ENCODE data around the gene ZNF577. TPM values are rescaled to one million over a fixed set of nuclear protein-coding genes. Genes with fewer than 3 reads are reported as not detected.

ZNF577 gene
- total and polyA plus RNA-seq, 4 donors: 5.0 to 39.2 (median 9.7) TPM

DNA sequence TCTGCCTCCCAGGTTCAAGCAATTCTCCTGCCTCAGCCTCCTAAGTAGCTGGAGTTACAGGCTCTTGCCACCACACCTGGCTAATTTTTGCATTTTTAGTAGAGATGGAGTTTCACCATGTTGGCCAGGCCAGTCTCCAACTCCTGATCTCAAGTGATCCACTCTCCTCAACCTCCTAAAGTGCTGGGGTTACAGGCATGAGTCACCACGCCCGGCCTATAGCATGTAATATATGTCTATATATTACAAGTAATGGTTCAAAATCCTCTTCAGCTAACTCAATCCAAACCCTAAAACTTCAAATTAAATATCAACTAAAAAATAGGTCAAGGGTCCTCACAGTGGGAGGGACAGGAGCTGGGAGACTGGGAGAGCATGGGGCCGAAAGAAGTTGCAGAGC is 64.8 kb downstream of the ZNF577 start:
- no peak for ATAC-seq (ENCODE audit: insufficient read depth, low FRiP score)
- H3K9me3 ChIP-seq (ENCODE audit: control insufficient read depth in 4 of 4, insufficient read depth in 3 of 4, low read length in 3 of 4): peaks cover 0 to 14% (median 0%) of the 10 kb centered on the region in 4 donors
- H3K36me3 ChIP-seq (ENCODE audit: control insufficient read depth in 4 of 4, insufficient read depth in 4 of 4, low read length in 4 of 4): no peaks in the 10 kb centered on the region
- no peak overlapping the region for H3K27ac ChIP-seq (ENCODE audit: low read depth in 1 of 2, low read length in 1 of 2)
- H3K9ac ChIP-seq (ENCODE audit: insufficient read depth in 1 of 2, low read length in 2 of 2): no peak overlapping the region
- no peaks in the 10 kb centered on the region for H3K4me1 ChIP-seq (ENCODE audit: control insufficient read depth in 5 of 5, insufficient read depth in 5 of 5, low read length in 5 of 5)
- DNase-seq: no peak
- no peak overlapping the region for H3K4me3 ChIP-seq
- H3K27me3 ChIP-seq (ENCODE audit: control insufficient read depth in 3 of 3, insufficient read depth in 3 of 3, low read length in 2 of 3): peaks cover 0 to 4% (median 0%) of the 10 kb centered on the region in 3 donors
- WGBS, 2 donors: 89 to 90% methylated on average over 3 of the region's 3 CpGs
- TF ChIP-seq, protein P1, sequence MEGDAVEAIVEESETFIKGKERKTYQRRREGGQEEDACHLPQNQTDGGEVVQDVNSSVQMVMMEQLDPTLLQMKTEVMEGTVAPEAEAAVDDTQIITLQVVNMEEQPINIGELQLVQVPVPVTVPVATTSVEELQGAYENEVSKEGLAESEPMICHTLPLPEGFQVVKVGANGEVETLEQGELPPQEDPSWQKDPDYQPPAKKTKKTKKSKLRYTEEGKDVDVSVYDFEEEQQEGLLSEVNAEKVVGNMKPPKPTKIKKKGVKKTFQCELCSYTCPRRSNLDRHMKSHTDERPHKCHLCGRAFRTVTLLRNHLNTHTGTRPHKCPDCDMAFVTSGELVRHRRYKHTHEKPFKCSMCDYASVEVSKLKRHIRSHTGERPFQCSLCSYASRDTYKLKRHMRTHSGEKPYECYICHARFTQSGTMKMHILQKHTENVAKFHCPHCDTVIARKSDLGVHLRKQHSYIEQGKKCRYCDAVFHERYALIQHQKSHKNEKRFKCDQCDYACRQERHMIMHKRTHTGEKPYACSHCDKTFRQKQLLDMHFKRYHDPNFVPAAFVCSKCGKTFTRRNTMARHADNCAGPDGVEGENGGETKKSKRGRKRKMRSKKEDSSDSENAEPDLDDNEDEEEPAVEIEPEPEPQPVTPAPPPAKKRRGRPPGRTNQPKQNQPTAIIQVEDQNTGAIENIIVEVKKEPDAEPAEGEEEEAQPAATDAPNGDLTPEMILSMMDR (IDR thresholded peaks at IDR 0.05; ENCODE audit: control extremely low read depth, extremely low read depth): no peak

GRCh38 chr19:51822325-51822724 is 65.4 kb downstream of the ZNF577 start:
- peaks cover 0 to 4% (median 0%) of the 10 kb centered on the region in 3 donors for H3K27me3 ChIP-seq (ENCODE audit: control insufficient read depth in 3 of 3, insufficient read depth in 3 of 3, low read length in 2 of 3)
- H3K9me3 ChIP-seq (ENCODE audit: control insufficient read depth in 4 of 4, insufficient read depth in 3 of 4, low read length in 3 of 4): peaks cover 0 to 14% (median 0%) of the 10 kb centered on the region in 4 donors
- TF ChIP-seq, protein P1 (IDR thresholded peaks at IDR 0.05; ENCODE audit: control extremely low read depth, extremely low read depth): no peak
- WGBS, 2 donors: 66 to 77% methylated on average over 2 of the region's 2 CpGs
- no peaks in the 10 kb centered on the region for H3K36me3 ChIP-seq (ENCODE audit: control insufficient read depth in 4 of 4, insufficient read depth in 4 of 4, low read length in 4 of 4)
- H3K9ac ChIP-seq (ENCODE audit: insufficient read depth in 1 of 2, low read length in 2 of 2): no peak overlapping the region
- H3K4me1 ChIP-seq (ENCODE audit: control insufficient read depth in 5 of 5, insufficient read depth in 5 of 5, low read length in 5 of 5): no peaks in the 10 kb centered on the region
- no peak for DNase-seq
- H3K27ac ChIP-seq (ENCODE audit: low read depth in 1 of 2, low read length in 1 of 2): no peak overlapping the region
- ATAC-seq (ENCODE audit: insufficient read depth, low FRiP score): no peak
- H3K4me3 ChIP-seq: no peak overlapping the region

DNA sequence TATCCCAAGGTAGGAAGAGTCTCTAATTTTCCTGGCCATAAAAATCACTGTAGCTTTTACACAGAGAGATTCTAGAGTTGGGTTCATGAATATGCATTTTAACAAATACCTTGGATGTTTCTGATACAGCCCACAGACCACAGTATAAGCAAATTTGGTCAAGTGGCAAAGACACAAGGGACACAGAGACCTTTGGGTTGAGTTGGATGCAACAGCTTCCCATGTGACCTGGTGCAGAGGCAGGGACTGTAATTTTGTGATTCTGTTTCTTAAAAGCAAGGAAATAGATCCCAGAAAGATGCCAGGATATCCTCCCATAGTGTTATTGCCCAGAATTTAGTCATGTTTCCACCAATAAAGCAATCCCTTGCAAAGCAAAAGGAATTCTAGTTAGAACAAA is 65.8 kb downstream of the ZNF577 start:
- DNase-seq (no peak), ATAC-seq (ENCODE audit: insufficient read depth, low FRiP score) (no peak)
- TF ChIP-seq, protein P1 (IDR thresholded peaks at IDR 0.05; ENCODE audit: control extremely low read depth, extremely low read depth): no peak
- H3K4me1 ChIP-seq (ENCODE audit: control insufficient read depth in 5 of 5, insufficient read depth in 5 of 5, low read length in 5 of 5): no peaks in the 10 kb centered on the region
- H3K27me3 ChIP-seq (ENCODE audit: control insufficient read depth in 3 of 3, insufficient read depth in 3 of 3, low read length in 2 of 3): peaks cover 0 to 4% (median 0%) of the 10 kb centered on the region in 3 donors
- peaks cover 0 to 14% (median 0%) of the 10 kb centered on the region in 4 donors for H3K9me3 ChIP-seq (ENCODE audit: control insufficient read depth in 4 of 4, insufficient read depth in 3 of 4, low read length in 3 of 4)
- no peak overlapping the region for H3K4me3 ChIP-seq
- no peak overlapping the region for H3K27ac ChIP-seq (ENCODE audit: low read depth in 1 of 2, low read length in 1 of 2)
- H3K36me3 ChIP-seq (ENCODE audit: control insufficient read depth in 4 of 4, insufficient read depth in 4 of 4, low read length in 4 of 4): no peaks in the 10 kb centered on the region
- H3K9ac ChIP-seq (ENCODE audit: insufficient read depth in 1 of 2, low read length in 2 of 2): no peak overlapping the region

DNA sequence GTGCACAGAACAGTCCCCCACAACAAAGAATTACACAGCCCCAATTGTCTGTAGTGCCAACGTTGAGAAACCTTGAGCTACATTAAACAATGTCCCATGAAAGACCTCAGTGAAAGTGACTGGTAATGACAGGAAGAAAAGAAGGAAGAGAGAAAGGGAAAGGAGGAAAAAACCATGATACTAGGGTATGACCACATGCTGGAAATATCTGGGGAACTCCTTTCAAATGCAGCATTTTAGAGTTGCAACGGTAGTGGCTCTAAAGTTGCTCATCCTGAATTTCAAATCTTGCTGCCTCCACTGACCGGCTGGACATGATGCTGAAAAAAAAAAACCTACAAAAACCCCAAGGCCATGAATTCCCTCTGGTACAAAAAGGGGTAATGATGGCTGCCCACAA is 66.3 kb downstream of the ZNF577 start:
- Histone ChIP-seq H3K4me3 (no peak overlapping the region), H3K4me1 (ENCODE audit: control insufficient read depth in 5 of 5, insufficient read depth in 5 of 5, low read length in 5 of 5) (no peaks in the 10 kb centered on the region), H3K27me3 (ENCODE audit: control insufficient read depth in 3 of 3, insufficient read depth in 3 of 3, low read length in 2 of 3) (peaks cover 0 to 4% (median 0%) of the 10 kb centered on the region in 3 donors), H3K27ac (ENCODE audit: low read depth in 1 of 2, low read length in 1 of 2) (no peak overlapping the region), H3K36me3 (ENCODE audit: control insufficient read depth in 4 of 4, insufficient read depth in 4 of 4, low read length in 4 of 4) (no peaks in the 10 kb centered on the region), H3K9ac (ENCODE audit: insufficient read depth in 1 of 2, low read length in 2 of 2) (no peak overlapping the region), H3K9me3 (ENCODE audit: control insufficient read depth in 4 of 4, insufficient read depth in 3 of 4, low read length in 3 of 4) (peaks cover 0 to 12% (median 0%) of the 10 kb centered on the region in 4 donors)
- no peak for ATAC-seq (ENCODE audit: insufficient read depth, low FRiP score)
- TF ChIP-seq, protein P1 (IDR thresholded peaks at IDR 0.05; ENCODE audit: control extremely low read depth, extremely low read depth): no peak
- DNase-seq: no peak
- 60 to 64% methylated on average over 3 of the region's 3 CpGs for WGBS, 2 donors

Measured in lung (tissue), 12 donors.